Measurements from ENCODE around the gene KNCN.

- TF ChIP-seq CTCF (IDR thresholded peaks at IDR 0.05; ENCODE audit: low read length) (no peak), EZH2 (optimal IDR thresholded peaks at IDR 0.05; ENCODE audit: low read depth, low read length) (no peak)
Measured at GRCh38 chr1:46532095-46532494, 19.4 kb downstream of the KNCN start.
